Upper lobe of left lung (tissue), 4 donors: Measurements from ENCODE around the gene DNAH10.

Source experiments
- POLR2A ChIP-seq, 4 donors: fragments of 450-650 bp; IDR thresholded peaks; one replicate each; pipeline ENCODE4 v1.5.1; 2016 to 2017; ENCODE audit warnings: antibody characterized with exemption in 4 of 4, mild to moderate bottlenecking in 2 of 4
- POLR2AphosphoS5 ChIP-seq, 2 donors: sonication (generic); formaldehyde crosslinking; IDR thresholded peaks; one replicate each; pipeline ENCODE4 v1.5.1; 2017; ENCODE audit warnings: antibody characterized with exemption in 2 of 2
- TF ChIP-seq, protein P1 (sequence below), 6 experiments: fragments of 450-650 bp in 4 of 6; fragments of 200-600 bp in 2 of 6; sonication (generic) in 2 of 6; IDR thresholded peaks; one replicate each; pipeline ENCODE4 v1.5.1; 2016 to 2019; ENCODE audit warnings: antibody characterized with exemption in 6 of 6

DNA sequence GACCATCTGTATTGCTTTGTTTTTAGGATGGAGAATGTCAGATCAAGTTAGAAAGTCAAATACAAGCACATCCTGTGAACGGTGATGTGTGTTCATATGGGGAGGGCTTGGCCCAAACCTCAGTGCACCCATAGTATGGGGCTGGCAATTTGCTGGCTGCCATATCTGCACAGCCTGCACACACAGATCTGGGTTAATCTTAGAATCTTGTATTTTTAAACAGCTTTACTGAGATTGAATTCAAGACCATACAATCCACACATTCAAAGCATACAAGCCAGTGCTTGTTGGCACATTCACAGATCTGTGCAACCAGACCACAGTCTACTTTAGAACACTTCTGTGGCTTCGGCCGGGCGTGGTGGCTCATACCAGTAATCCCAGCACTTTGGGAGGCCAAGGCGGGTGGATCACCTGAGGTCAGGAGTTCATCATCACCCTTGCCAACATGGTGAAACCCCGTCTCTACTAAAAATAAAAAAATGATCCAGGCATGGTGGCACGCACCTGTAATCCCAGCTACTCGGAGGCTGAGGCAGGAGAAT lies 120.1 kb downstream of the DNAH10 start:
- TF ChIP-seq, protein P1, sequence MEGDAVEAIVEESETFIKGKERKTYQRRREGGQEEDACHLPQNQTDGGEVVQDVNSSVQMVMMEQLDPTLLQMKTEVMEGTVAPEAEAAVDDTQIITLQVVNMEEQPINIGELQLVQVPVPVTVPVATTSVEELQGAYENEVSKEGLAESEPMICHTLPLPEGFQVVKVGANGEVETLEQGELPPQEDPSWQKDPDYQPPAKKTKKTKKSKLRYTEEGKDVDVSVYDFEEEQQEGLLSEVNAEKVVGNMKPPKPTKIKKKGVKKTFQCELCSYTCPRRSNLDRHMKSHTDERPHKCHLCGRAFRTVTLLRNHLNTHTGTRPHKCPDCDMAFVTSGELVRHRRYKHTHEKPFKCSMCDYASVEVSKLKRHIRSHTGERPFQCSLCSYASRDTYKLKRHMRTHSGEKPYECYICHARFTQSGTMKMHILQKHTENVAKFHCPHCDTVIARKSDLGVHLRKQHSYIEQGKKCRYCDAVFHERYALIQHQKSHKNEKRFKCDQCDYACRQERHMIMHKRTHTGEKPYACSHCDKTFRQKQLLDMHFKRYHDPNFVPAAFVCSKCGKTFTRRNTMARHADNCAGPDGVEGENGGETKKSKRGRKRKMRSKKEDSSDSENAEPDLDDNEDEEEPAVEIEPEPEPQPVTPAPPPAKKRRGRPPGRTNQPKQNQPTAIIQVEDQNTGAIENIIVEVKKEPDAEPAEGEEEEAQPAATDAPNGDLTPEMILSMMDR (IDR thresholded peaks at IDR 0.05) = no peak
- TF ChIP-seq POLR2AphosphoS5 (IDR thresholded peaks at IDR 0.05) (no peak), POLR2A (IDR thresholded peaks at IDR 0.05) (no peak)
